CD4-positive, alpha-beta T cell treated with Interleukin-1 beta for 1 hour (primary cell): ENCODE measurements around the gene SPTBN4.
"Not testable (repeated sequence)": the region's sequence is repeated elsewhere in the genome, so short reads cannot be mapped to it uniquely, and the experiment has no call there.

ENCODE experiments used
- DNase-seq, 2 donors: peaks; one replicate each; pipeline ENCODE4 v3.0.0-alpha.2; 2020 to 2022

SPTBN4 gene

DNA sequence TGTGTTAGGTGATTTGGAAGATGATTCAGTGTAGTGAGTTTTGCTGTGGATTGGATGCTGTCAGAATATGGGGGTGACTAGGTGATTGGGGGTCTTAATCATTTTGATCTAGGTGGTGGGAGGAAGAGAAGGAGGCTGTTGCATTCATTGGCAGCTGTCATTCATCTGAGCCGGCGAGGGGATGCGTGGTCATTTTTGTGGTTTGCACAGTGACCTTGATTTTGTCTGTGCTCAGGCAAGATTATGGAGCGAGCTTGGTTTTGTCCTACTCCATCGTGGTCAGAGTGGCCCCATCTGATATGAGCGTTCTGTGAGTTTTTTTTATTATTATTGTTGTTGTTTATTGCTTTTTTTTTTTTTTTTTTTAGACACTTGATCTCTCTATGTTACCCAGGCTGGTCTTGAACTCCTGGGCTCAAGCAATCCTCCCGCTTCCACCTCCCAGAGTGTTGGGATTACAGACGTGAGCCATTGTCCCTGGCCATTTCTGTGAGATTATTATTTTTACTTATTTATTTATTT is 42.0 kb downstream of the SPTBN4 start:
- no peak for DNase-seq

DNA sequence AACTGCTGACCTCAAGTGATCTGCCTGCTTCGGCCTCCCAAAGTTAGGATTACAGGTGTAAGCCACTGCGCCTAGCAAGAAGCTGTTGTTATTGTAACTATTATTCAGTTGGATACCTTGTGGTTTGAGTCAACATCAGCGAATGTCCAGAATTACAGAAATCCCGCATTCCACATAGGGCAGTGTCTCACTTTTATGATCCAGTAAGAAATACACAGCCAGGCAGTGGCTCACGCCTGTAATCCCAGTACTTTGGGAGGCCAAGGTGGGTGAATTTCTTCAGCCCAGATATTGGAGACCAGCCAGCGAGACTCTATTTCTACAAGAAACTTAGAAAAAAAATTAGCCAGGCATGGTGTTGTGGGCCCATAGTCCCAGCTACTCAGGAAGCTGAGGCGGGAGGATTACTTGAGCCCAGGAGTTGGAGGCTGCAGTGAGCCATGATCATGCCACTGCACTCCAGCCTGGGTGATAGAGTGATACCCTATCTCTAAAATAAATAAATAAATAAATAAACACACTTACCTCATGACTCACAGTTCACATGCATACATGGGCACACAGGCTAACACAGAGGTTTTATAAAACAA is 43.8 kb downstream of the SPTBN4 start:
- DNase-seq: no peak

DNA sequence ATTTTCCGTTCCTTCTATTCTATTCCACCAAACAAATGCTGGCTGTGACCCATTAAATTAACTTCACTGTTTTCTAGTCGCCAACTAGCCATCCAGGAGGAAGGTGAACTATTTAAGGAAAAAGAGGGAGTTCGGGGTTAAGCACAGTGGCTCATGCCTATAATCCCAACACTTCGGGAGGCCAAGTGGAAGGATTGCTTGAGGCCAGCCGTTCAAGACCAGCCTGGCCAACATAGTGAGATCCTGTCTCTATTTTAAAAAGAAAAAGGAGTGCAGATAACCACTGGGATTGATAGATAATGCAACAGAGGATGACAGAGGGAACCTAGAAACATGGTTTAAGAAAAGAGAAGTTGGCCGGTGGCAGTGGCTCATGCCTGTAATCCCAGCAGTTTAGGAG is 44.7 kb downstream of the SPTBN4 start:
- no peak for DNase-seq

DNA sequence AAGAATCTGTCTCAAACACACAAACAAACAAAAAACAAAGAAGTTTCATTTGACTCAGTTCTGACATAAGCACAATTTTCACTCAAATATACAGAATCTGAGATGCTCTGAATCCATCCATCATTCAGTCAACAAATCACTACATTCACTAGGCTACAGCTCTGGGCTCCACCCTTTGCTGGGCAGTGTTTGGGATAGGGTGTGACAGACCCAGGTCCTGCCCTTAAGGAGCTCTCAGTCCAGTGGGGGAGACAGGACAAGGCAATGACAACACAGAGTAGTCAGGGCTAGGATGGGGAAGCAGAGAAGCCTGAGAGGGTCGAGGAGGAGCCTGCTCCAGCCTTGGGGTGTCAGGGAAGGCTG is 45.3 kb downstream of the SPTBN4 start:
- DNase-seq: no peak

DNA sequence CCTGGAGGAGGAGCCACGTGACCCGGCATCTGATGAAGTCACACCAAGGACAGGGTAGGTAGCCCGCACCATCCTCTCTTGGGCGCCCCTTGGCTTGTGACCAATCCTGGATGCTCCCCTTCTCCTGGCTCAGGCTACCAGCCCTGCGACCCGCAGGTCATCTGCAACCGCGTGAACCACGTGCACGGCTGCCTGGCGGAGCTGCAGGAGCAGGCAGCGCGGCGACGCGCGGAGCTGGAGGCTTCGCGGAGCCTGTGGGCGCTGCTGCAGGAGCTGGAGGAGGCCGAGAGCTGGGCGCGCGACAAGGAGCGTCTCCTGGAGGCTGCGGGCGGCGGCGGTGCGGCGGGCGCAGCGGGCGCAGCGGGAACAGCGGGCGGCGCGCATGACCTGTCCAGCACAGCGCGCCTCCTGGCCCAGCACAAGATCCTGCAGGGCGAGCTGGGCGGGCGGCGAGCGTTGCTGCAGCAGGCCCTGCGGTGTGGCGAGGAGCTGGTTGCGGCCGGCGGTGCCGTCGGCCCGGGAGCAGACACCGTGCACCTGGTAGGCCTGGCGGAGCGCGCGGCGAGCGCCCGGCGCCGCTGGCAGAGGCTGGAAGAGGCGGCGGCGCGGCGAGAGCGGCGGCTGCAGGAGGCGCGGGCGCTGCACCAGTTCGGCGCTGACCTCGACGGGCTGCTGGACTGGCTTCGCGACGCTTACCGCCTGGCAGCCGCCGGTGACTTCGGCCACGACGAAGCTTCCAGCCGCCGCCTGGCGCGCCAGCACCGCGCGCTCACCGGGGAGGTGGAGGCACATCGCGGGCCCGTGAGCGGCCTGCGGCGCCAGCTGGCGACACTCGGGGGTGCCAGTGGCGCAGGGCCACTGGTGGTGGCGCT is 45.9 kb downstream of the SPTBN4 start:
- DNase-seq: no peak

DNA sequence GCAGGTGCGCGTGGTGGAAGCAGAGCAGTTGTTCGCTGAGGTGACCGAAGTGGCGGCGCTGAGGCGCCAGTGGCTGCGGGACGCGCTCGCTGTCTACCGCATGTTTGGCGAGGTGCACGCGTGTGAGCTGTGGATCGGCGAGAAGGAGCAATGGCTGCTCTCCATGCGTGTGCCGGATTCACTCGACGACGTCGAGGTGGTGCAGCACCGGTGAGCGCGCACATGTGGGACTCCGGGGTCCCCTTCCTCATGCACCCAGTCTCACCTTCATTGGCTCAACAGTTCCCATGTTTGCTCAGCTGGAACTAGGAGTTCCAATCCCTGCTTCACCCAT is 46.5 kb downstream of the SPTBN4 start:
- no peak for DNase-seq

DNA sequence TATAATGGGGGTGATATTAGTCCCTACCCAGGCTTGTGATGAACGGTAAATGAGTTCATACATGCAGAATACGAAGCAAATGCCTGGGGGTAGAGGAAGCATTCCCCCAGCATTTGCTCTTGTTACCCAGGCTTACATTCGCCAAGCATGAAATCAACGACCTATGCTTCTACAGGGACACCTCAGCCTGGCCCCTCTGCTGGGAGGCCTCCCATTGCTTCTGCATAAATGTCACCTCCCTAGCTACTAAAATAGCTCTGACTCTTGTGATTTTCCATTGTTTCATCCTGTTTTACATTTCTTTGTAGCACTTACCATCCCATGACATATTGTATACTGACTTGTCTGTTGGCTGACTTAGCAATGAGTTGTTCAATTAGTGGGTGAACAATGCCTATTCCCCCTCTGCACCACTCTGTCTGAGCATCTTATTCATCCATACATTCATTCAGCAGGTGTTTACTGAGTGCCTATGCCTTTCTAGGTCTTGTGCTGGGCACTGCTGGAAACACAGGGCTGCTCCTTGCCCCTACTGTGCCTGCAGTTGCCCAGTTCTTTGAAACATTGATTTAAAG is 47.0 kb downstream of the SPTBN4 start:
- DNase-seq: no peak

DNA sequence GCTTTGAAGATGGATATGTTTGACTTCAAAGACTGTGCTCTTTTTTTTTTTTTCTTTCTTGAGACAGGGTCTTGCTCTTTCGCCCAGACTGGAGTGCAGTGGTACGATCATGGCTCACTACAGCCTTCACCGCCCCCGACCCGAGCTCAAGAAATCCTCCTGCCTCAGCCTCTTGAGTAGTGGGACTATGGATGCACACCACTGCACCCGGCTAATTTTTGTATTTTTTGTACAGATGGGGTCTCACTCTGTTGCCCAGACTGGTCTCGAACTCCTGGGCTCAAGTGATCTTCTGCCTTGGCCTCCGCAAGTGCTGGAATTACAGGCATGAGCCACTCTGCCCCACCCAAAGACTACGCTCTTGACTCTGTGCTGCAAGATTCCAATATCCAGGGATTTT is 50.4 kb downstream of the SPTBN4 start:
- no peak for DNase-seq

DNA sequence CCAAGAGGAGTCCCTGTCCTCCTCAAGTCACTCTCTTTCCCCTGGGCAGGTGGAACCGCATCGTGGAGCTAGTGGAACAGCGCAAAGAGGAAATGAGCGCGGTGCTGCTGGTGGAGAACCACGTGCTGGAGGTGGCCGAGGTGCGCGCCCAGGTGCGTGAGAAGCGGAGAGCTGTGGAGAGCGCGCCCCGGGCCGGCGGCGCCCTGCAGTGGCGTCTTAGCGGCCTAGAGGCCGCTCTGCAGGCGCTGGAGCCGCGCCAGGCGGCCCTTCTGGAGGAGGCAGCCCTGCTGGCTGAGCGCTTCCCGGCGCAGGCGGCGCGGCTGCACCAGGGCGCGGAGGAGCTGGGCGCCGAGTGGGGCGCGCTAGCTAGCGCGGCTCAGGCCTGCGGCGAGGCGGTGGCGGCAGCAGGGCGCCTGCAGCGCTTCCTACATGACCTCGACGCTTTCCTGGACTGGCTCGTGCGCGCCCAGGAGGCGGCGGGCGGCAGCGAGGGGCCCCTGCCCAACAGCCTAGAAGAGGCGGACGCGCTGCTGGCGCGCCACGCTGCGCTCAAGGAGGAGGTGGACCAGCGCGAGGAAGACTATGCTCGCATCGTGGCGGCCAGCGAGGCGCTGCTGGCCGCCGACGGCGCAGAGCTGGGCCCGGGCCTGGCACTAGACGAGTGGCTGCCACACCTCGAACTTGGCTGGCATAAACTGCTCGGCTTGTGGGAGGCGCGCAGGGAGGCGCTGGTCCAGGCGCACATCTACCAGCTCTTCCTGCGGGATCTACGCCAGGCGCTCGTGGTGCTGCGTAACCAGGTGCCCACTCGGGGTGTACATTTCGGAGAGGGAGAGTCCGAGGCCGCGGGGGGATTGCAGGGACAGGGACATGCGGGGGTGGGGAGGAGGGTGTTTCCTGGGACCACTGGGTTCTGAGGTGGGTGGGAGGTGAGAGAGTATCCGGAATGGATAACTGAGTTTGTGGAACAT is 52.8 kb downstream of the SPTBN4 start:
- DNase-seq: no peak

DNA sequence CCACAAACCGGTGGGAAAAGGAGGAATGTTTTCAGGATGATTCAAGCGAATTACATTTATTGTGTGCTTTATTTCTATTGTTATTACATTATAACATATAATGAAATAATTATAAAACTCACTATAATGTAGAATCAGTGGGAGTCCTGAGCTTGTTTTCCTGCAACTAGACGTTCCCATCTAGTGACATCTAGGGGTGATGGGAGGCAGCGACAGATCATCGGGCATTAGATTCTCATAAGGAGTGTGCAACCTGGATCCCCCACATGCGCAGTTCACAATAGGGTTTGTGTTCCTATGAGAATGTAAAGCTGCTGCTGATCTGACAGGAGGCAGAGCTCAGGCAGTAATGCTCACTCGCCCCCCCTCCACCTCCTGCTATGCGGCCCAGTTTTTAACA is 54.5 kb downstream of the SPTBN4 start:
- peak in 1 of 2 donors; percentile 6 for DNase-seq

DNA sequence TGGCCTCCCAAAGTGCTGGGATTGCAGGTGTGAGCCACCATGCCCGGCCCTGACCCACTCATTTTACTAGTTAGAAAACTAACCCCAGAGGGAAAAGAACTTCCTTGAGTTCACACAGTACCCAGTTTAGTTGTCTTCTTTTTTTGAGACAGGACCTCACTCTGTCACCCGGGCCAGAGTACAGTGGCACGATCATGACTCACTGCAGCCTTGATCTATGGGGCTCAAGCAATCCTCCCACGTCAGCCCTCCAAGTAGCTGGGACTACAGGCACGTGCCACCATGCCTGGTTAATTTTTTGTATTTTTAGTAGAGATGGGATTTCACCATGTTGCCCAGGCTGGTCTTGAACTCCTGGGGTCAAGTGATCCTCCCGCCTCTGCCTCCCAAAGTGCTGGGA is 55.1 kb downstream of the SPTBN4 start:
- not testable (repeated sequence) for DNase-seq

DNA sequence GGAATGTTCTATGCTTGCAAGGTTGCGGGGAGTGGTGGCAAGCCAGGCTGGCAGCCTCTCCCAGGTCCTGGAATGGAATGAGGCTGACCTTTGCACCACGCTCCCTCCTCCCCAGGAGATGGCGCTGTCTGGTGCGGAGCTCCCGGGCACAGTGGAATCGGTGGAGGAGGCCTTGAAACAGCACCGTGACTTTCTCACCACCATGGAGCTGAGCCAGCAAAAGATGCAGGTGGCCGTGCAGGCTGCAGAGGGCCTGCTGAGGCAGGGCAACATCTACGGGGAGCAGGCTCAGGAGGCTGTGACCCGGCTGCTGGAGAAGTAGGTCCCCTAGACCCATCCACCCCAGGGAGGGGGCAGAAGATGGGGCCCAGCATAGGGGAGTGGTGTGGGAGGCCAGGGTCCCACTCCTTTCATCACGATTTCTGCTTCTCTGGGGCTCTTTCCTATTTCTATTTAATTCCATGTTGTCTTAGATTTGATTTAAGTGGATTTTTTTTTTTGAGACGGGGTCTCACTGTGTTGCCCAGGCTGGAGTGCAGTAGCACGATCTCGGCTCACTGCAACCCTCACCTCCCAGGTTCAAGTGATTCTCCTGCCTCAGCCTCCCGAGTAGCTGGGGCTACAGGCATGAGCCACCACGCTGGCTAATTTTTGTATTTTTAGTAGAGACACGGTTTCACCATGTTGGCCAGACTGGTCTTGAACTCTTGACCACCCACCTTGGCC is 56.7 kb downstream of the SPTBN4 start:
- DNase-seq: peak; percentile 41 to 46

DNA sequence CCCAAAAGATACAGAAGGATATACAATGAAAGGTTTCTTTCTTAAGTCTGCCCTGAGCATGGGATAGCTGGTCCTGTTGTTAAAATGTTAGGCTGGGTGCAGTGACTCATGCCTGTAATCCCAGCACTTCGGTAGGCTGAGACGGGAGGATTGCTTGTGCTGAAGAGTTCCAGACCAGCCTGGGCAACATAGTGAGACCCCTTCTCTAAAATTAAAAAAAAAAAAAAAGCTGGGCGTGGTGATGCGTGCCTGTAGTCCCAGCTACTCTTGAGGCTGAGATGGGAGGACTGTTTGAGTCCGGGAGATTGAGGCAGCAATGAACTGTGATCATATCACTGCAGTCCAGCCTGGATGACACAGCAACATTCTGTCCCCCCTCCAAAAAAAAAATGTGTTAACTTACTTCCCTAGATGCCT is 57.3 kb downstream of the SPTBN4 start:
- DNase-seq: no peak

DNA sequence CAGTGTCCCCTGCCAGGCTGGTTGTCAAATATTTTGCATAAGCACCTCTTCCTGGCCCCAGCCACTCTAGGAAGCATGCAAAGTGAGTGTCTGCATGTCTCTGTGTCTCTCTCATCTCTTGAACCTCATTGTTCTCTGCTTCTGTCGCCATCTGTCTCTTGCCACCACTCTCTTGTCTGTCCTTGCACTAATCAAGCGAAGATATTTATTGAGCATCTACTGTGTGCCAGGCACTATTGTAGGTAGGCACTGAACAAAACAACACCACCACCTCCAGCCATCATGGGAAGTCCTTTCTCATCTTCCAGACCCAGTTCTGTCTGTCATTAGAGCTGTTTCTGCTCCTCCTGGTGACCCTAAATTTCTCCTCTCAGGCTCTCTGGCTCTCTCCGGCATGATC is 57.9 kb downstream of the SPTBN4 start:
- no peak for DNase-seq

DNA sequence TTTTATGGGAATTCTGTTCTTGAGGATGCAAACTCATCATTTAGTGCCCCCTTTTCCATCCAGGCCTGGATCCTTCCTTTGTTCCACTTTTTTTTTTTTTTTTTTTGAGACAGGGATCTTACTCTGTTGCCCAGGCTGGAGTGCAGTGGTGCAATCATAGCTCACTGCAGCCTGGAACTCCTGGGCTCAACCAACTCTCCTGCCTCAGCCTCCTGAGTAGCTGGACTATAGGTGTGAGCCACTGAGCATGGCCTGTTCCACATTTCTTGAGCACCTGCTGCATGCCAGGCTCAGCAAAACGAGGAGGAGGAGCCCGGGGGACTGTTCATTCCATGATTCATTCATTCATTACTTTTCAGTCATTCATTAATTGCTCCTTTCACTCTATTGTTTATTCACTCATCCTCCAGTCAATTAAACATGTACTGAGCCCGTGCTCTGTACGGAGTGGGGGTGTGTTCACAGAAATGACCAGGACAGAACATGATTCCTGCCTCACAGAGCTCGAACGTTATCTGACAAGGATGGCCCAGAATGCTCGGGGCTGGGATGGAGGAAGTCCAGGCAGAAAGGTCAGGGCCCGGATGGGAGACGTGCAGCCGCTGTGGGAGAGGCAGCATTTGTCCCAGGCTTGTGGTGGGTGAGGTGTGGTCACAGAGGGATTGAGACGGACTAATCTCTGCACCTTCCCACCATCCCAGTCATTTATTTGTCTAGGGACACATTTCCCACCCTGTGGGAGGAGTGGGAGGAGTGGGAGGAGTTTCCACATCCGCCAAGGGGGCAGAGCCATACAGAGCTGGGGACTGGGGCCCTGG is 58.6 kb downstream of the SPTBN4 start:
- no peak for DNase-seq

DNA sequence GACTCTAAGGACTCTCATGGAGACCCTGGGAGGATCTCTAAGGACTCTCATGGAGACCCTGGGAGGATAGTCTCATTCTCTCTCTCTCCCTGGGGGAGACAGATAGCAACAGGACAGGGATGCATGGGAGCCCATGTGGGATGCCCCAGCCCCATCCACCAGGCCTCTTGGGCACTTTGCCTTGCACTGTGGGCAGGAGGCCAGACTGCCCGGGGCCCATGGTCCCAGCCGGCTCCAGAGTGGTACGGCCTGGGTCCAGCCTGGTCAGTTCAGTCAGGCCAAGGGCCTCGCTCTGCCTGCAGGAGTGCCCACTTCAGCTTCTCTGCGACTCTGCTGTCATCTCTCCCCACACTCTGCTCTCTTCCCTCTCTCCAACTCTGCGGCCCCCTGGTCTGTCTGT is 61.3 kb downstream of the SPTBN4 start:
- DNase-seq: no peak

DNA sequence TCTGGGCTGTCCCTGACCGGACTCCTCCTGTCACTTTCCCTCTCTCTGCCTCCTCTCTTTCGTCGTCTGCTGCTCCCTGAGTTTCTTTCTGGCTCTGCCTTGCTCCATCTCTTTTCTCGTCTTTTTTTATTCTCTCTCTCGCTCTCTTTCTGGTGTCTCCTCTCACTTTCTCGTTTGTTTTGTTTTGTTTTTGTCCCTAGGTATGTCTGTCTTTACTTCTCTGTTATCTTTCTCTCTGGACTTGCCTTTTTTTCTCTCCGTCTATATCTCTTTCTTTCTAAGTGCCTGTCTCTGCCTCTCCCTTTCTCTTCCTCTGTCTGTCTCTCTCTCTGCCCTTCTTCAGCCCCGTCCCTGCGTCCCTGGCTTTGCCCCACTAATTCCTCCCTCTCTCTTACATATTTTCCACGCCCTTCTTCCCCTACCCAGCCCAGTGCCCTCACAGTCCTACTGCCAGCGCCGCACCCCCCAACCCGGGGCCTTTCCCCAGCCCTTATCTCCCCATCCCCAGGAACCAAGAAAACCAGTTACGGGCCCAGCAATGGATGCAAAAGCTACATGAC is 61.8 kb downstream of the SPTBN4 start:
- DNase-seq: no peak

DNA sequence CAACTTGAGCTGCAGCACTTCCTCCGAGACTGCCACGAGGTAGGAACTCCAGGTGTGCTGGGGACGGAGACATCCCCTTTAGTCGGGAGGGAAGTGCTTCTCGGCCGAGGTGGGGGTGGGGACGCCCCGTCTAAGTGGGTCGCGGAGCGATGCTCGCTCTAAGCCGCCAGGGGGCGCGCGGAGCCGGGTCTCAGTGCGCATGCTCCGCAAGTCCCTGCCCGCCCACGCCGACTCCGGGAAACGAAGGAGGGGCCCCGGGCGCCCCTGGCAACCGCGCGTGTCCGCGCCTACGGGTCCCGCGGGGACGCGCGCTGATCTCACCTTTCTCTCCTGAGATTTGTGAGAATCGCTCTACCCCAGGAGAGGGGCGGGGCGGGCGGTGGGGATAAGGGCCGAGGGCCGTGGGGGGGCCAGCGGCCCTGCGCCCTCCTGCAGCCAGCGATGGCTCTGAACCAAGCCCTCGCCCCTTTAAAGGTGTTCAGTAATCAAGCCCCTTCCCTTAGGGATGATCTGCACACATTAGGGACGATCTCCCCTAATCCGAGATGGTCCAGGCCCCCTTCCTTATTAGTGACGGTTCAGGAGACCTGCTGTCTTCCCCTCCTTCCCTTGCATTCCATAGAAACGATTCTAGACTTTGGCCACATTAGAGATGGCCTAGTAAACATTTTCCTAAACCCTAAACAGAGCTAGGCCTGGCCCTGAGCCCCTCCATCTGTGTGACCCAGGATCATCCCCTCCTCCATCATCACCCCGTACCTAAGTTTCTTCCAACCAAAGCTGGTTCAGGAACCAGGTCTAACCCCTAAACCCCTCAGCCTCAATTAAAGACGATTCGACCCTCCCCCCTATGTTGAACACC is 62.5 kb downstream of the SPTBN4 start:
- DNase-seq: peak; percentile 90 to 92

DNA sequence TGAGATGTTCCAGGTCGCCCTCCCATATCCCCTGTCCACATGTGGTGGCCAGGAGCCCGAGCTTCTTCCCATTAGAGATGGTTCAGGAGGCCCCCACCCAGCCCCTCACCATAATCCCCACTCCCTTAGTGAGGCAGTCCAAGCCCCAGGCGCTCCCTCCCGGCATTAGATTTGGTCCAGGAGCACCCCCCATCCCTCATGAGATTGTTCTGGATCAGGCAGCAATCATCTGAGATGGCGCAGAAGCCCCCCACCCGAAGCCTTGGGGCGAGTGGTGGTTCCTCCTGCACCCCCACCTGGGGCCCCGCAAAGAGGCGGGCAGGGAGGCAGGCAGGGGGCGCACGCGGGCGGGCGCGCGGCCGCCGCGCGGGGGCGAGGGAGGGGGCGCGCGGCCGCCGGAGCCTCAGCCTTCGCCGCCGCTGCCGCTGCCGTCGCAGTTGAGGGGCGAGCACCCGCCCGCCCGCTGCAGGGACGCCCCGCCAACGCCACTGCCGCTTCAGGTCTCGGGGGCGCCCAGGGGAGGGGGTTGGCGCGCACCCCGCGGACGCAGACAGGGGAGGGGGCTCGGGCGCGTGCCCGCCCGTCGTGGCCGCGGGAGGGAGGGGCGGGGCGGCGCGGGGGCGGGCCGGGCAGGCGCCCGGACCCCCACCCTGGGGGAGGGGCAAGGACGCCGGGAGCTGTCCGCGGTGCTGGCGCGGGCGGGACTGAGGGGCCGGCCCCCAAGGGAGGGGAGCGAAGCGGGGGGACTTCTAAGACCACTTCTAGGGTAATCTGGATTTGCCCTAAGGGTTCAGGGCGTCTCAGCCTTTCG is 63.5 kb downstream of the SPTBN4 start:
- DNase-seq: peak; percentile 10 to 35
